Measurements from ENCODE around the gene SCFD2.

Gene SCFD2

DNA sequence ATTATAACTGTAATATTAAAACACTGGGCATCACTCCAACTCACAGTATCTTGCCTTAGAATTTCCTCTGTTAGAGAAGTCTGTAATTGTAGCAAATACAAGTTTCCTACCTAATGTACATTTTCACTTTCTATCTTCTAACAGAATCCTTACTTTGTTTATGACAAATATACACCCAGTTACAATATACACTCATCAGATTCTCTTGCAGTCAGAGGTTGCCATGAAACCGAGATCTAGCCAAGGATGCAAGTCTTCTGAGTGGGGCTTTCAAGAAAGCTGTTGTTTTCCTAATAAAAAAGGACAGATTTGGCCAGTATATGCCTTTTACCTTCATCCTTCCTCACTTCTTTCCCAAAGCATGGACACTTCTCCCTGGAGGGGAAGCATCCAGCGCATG lies 228.9 kb downstream of the SCFD2 start:
- no peak for TF ChIP-seq CTCF (IDR thresholded peaks at IDR 0.05; ENCODE audit: low read depth, low read length)
- Histone ChIP-seq H3K4me1 (no peaks in the 10 kb centered on the region), H3K9me3 (no peaks in the 10 kb centered on the region), H3K36me3 (no peaks in the 10 kb centered on the region), H3K4me3 (ENCODE audit: low read depth, low read length) (no peak overlapping the region), H3K27me3 (no peaks in the 10 kb centered on the region)
- DNase-seq = no peak

DNA sequence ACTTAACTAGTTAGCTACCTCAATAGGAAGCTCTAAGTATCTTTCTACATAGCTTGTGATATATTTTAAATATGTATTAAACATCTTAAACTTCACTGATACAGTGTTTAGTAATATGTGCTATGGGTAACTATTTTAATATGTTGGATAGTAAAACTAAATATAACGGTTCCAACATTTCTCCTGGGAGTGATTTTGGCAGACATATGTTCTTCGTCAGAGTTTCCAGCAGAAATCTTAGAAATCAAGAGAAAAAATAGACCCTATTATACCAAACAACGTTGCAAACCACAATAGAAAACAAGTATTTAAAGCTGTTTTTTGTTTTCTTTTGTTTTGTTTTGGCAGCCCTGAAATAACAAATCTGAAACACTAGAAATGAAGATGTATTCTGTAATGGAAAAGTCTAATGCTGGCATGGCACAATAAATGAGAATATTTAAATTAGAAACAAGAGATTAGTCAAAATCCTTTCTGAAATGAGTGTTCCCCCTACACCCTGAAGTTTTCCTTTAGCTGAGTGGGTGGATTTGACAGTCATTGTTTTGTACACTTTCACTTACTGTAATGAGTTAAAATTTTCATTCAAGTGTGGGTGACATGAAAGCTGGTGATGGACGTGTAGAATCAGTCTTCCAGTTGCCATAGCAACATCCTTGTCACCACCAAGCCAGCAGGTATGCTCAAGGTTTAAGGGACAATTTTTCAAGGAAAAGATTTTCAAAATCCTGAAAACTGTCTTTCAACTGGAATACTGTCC lies 233.5 kb downstream of the SCFD2 start:
- H3K27me3 ChIP-seq = no peaks in the 10 kb centered on the region
- H3K4me3 ChIP-seq (ENCODE audit: low read depth, low read length) = no peak overlapping the region
- H3K36me3 ChIP-seq = no peaks in the 10 kb centered on the region
- H3K4me1 ChIP-seq = no peaks in the 10 kb centered on the region
- TF ChIP-seq CTCF (IDR thresholded peaks at IDR 0.05; ENCODE audit: low read depth, low read length) = no peak
- no peak for DNase-seq
- H3K9me3 ChIP-seq = no peaks in the 10 kb centered on the region

DNA sequence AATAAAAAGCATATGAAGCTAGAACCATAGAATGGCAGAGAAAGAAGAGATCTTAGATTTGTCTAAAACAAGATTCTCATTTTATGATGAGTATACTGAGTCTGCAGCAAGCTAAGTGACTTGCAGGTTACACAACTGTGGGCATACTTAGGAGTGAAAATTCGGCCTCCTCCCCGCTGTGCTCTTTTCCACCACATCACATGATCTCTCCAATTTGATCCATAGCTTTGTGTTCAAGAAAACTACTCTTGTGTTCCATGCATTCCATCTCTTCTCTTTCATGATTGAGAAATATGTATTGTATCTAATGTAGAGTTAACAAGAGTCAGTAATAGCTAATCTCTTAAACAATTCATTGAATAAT lies 234.3 kb downstream of the SCFD2 start:
- no peak overlapping the region for H3K4me3 ChIP-seq (ENCODE audit: low read depth, low read length)
- H3K27me3 ChIP-seq = no peaks in the 10 kb centered on the region
- H3K9me3 ChIP-seq = no peaks in the 10 kb centered on the region
- no peak for DNase-seq
- no peak for TF ChIP-seq CTCF (IDR thresholded peaks at IDR 0.05; ENCODE audit: low read depth, low read length)
- H3K36me3 ChIP-seq = no peaks in the 10 kb centered on the region
- no peaks in the 10 kb centered on the region for H3K4me1 ChIP-seq

- no peak for TF ChIP-seq CTCF (IDR thresholded peaks at IDR 0.05; ENCODE audit: low read depth, low read length)
- no peaks in the 10 kb centered on the region for H3K4me1 ChIP-seq
- no peaks in the 10 kb centered on the region for H3K27me3 ChIP-seq
- no peak overlapping the region for H3K4me3 ChIP-seq (ENCODE audit: low read depth, low read length)
- DNase-seq = no peak
- H3K9me3 ChIP-seq = no peaks in the 10 kb centered on the region
- H3K36me3 ChIP-seq = no peaks in the 10 kb centered on the region
Measured at GRCh38 chr4:53130896-53131561, 234.8 kb downstream of the SCFD2 start.

DNA sequence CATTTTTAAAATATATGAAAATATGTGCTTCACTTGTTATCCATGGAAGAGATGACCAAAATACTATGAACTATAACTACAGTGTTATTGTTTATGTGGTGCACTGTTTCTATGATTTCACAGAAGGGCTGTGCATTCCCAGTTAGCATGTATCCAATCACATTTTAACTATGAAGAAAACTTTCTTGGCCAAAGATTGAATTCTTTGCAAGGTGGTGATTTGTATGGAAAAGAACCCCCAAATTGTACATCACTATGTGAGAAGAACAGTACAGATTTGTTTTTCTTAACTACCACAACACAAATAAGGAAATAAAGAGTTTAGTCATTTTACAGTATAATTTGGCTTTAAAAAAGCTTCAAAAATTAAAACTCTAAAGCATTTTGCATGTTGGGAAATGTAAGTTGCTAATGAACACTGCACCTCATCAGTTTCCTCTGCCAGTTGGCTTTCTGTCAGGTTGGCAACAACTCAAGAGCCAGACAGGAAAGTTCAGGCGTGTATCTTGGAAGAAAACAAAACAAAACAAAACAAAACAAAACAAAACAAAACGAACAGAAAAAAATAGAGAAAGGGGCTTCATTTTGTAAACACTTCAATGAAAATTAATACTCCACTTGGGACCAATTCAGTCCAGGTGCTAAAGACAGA lies 237.0 kb downstream of the SCFD2 start:
- Histone ChIP-seq H3K27me3 (no peaks in the 10 kb centered on the region), H3K36me3 (no peaks in the 10 kb centered on the region), H3K4me1 (no peaks in the 10 kb centered on the region), H3K4me3 (ENCODE audit: low read depth, low read length) (no peak overlapping the region), H3K9me3 (no peaks in the 10 kb centered on the region)
- DNase-seq = no peak
- TF ChIP-seq CTCF (IDR thresholded peaks at IDR 0.05; ENCODE audit: low read depth, low read length) = no peak

DNA sequence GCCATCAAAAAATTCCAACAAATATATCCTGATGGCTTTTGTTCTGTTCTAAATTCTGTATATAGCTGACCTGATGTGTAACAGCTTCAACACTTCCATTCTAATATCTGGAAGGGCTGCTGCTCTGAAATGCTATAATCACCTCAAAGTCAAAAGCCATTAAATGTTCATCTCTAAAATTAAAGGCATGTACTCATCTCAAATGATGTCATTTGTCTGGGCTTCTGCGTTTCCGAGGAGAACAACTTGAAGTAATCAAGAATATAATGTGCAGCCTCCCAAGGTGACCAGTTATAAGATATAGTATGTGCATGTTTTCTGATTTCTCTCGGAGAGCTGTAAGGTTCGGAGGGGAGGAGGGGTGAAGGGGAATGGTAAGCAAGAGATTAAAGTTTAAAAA lies 237.6 kb downstream of the SCFD2 start:
- TF ChIP-seq CTCF (IDR thresholded peaks at IDR 0.05; ENCODE audit: low read depth, low read length) = no peak
- no peaks in the 10 kb centered on the region for H3K9me3 ChIP-seq
- no peaks in the 10 kb centered on the region for H3K27me3 ChIP-seq
- no peaks in the 10 kb centered on the region for H3K4me1 ChIP-seq
- no peak overlapping the region for H3K4me3 ChIP-seq (ENCODE audit: low read depth, low read length)
- DNase-seq = no peak
- no peaks in the 10 kb centered on the region for H3K36me3 ChIP-seq
